ENCODE measurements around the gene CSTA.

The CSTA gene

GRCh38 chr3:122324871-122325323, at the start of gene CSTA:
CSTA (plus strand) TSS chr3:122325248; CDS start chr3:122325293, 45 bp downstream.
- no peak for DNase-seq

GRCh38 chr3:122281891-122282290, 43.2 kb upstream of the CSTA start:
- DNase-seq, result no peak

- DNase-seq, result no peak
Measured at GRCh38 chr3:122283796-122284445, 41.1 kb upstream of the CSTA start.

GRCh38 chr3:122284486-122284885, 40.6 kb upstream of the CSTA start:
- no peak for DNase-seq

GRCh38 chr3:122294359-122294758, 30.7 kb upstream of the CSTA start:
- DNase-seq, result no peak

- no peak for DNase-seq
Measured at GRCh38 chr3:122295266-122296062, 29.6 kb upstream of the CSTA start.

- DNase-seq, result peak; percentile 46
Measured at GRCh38 chr3:122298239-122298638, 26.8 kb upstream of the CSTA start.

GRCh38 chr3:122299215-122299614, 25.8 kb upstream of the CSTA start:
- no peak for DNase-seq

GRCh38 chr3:122299872-122300460, 25.1 kb upstream of the CSTA start:
- peak; percentile 43 for DNase-seq

- DNase-seq, result no peak
Measured at GRCh38 chr3:122301063-122301462, 24.0 kb upstream of the CSTA start.

- no peak for DNase-seq
Measured at GRCh38 chr3:122305818-122306621, 19.0 kb upstream of the CSTA start.

GRCh38 chr3:122306622-122306953, 18.5 kb upstream of the CSTA start:
- DNase-seq, result no peak

- DNase-seq, result no peak
Measured at GRCh38 chr3:122307094-122307687, 17.9 kb upstream of the CSTA start.

GRCh38 chr3:122307976-122308375, 17.1 kb upstream of the CSTA start:
- no peak for DNase-seq

- no peak for DNase-seq
Measured at GRCh38 chr3:122310361-122310760, 14.7 kb upstream of the CSTA start.

GRCh38 chr3:122312826-122313225, 12.2 kb upstream of the CSTA start:
- no peak for DNase-seq

- DNase-seq, result no peak
Measured at GRCh38 chr3:122313281-122313680, 11.8 kb upstream of the CSTA start.

GRCh38 chr3:122314228-122314876, 10.7 kb upstream of the CSTA start:
- DNase-seq, result no peak

- no peak for DNase-seq
Measured at GRCh38 chr3:122315619-122316018, 9.4 kb upstream of the CSTA start.

GRCh38 chr3:122316368-122316767, 8.7 kb upstream of the CSTA start:
- no peak for DNase-seq

GRCh38 chr3:122318620-122319019, 6.4 kb upstream of the CSTA start:
- DNase-seq, result no peak

Measured in stimulated activated CD4-positive, alpha-beta T cell treated with anti-CD3 and anti-CD28 coated beads, Interleukin-15, amount 100 ng/mL, for 24 hours (primary cell).